HCT116 (cell line): Measurements from ENCODE around the gene COA1.

ENCODE experiments used
- ZFX ChIP-seq: fragments of 450-650 bp; IDR thresholded peaks from 2 replicates; pipeline ENCODE4 v1.6.1; 2017
- TF ChIP-seq, protein P1 (sequence below), 3 experiments: fragments of 200-600 bp in 1 of 3; sonication (generic) in 1 of 3; IDR thresholded peaks in 2 of 3; conservative IDR thresholded peaks in 1 of 3; 2 replicates each; pipeline ENCODE4 v1.5.1; 2012 to 2017; ENCODE audit warnings: low read depth in 2 of 3, low read length in 2 of 3, antibody characterized with exemption in 1 of 3, borderline replicate concordance in 1 of 3, control low read depth in 1 of 3, mild to moderate bottlenecking in 1 of 3, mixed read lengths in 1 of 3, mixed run types in 1 of 3, moderate library complexity in 1 of 3; ENCODE audit not compliant: insufficient read depth in 1 of 3
- TF ChIP-seq, protein P2 (sequence below): IDR thresholded peaks from 2 replicates; pipeline ENCODE4 v1.6.1; 2012

DNA sequence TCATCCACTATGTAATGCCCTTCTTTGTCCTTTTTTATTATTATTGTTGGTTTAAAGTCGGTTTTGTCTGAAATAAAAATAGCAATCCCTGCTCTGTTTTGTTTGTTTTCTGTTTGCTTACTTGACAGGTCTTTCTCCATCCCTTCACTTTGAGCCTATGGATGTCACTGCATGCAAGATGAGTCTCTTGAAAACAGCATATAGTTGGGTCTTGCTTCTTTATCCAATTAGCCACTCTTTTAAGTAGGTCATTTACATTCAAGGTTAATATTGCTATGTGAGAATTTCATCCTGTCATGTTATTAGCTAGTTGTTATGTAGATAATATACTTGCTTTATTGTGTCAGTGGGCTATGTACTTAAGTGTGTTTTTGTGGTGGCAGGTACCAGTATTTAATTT lies 25.8 kb downstream of the COA1 start:
- TF ChIP-seq ZFX: no peak
- TF ChIP-seq, protein P1, sequence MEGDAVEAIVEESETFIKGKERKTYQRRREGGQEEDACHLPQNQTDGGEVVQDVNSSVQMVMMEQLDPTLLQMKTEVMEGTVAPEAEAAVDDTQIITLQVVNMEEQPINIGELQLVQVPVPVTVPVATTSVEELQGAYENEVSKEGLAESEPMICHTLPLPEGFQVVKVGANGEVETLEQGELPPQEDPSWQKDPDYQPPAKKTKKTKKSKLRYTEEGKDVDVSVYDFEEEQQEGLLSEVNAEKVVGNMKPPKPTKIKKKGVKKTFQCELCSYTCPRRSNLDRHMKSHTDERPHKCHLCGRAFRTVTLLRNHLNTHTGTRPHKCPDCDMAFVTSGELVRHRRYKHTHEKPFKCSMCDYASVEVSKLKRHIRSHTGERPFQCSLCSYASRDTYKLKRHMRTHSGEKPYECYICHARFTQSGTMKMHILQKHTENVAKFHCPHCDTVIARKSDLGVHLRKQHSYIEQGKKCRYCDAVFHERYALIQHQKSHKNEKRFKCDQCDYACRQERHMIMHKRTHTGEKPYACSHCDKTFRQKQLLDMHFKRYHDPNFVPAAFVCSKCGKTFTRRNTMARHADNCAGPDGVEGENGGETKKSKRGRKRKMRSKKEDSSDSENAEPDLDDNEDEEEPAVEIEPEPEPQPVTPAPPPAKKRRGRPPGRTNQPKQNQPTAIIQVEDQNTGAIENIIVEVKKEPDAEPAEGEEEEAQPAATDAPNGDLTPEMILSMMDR (IDR thresholded peaks at IDR 0.05 in 2 of 3, conservative IDR thresholded peaks at IDR 0.05 in 1 of 3; ENCODE audit: borderline replicate concordance in 1 of 3, insufficient read depth in 1 of 3, low read depth in 2 of 3, low read length in 2 of 3): no peak
- TF ChIP-seq, protein P2, sequence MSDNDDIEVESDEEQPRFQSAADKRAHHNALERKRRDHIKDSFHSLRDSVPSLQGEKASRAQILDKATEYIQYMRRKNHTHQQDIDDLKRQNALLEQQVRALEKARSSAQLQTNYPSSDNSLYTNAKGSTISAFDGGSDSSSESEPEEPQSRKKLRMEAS: no peak
